ENCODE data around the gene NEAT1.

The NEAT1 gene

DNA sequence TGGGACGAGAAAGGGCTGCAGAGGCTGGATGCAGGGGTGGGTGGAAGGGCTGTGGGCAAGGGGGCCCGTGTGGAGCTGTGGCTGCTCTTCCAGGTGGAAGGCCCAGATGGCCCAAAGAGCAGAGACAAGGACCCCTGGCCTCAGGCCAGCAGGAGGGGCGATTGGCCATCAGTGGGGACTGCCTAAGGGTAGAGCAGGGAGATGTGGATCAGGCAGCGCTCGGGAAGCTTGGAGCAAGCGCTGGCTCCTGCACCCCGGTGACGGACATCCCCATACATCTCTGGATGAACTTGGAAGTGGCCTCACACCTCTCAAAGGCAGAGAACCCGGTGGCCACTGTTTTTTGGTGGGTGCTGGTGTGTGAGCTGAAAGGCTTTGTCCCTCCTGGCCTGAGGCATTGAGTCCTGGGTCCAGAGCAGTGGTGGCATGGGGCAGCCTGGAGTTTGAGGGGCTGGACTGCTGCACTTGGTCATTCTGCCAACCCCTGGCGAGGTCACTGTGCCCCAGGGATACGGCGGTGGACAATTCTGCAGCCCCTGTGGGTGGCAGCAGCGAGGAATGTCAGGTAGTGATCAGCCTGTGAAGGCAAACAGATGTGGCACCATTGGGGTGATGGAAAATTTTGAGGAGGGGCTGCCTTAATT lies 30.3 kb upstream of the NEAT1 start:
- Histone ChIP-seq H3K36me3 (ENCODE audit: insufficient read depth) (no peaks in the 10 kb centered on the region), H3K4me1 (ENCODE audit: low read depth, poor library complexity, severe bottlenecking) (peaks cover 43% of the 10 kb centered on the region), H4K20me1 (ENCODE audit: insufficient read depth) (no peaks in the 10 kb centered on the region), H3K4me3 (IDR thresholded peaks at IDR 0.05; ENCODE audit: insufficient read depth, low read depth, low read length) (no peak overlapping the region), H3K79me2 (ENCODE audit: insufficient read depth, low read depth) (peaks cover 47% of the 10 kb centered on the region), H3K27me3 (ENCODE audit: insufficient read depth, low read depth) (no peaks in the 10 kb centered on the region), H3K4me2 (no peak overlapping the region), H2AFZ (ENCODE audit: low read depth) (no peak overlapping the region), H3K9ac (no peak overlapping the region), H3K27ac (no peak overlapping the region)
- TF ChIP-seq CTCF (conservative IDR thresholded peaks at IDR 0.05; ENCODE audit: low read depth, low read length) = no peak

DNA sequence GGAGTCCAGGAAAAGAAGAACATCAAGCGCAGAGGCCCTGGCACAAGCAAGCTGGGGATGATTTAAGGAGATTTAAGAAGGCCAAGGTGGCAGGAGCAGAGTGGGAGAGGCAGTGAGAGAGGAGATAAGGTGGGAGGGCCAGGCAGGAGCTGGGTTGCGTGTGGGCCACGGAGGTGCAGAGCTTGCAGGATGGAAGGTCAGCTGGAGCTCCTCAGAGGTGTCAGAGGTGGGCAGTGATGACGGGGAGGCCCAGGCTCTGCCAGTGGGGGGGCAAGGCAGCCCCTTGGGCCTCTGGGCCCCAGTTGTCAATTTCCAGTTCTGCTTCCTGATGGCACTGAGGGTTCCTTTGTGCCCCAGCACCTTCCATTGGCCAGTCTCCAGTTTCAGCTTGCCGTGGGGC lies 29.7 kb upstream of the NEAT1 start:
- Histone ChIP-seq H3K79me2 (ENCODE audit: insufficient read depth, low read depth) (peaks cover 42% of the 10 kb centered on the region), H3K36me3 (ENCODE audit: insufficient read depth) (no peaks in the 10 kb centered on the region), H2AFZ (ENCODE audit: low read depth) (no peak overlapping the region), H3K4me2 (no peak overlapping the region), H4K20me1 (ENCODE audit: insufficient read depth) (no peaks in the 10 kb centered on the region), H3K4me1 (ENCODE audit: low read depth, poor library complexity, severe bottlenecking) (peaks cover 37% of the 10 kb centered on the region), H3K9ac (no peak overlapping the region), H3K4me3 (IDR thresholded peaks at IDR 0.05; ENCODE audit: insufficient read depth, low read depth, low read length) (no peak overlapping the region), H3K27me3 (ENCODE audit: insufficient read depth, low read depth) (no peaks in the 10 kb centered on the region), H3K27ac (no peak overlapping the region)
- no peak for TF ChIP-seq CTCF (conservative IDR thresholded peaks at IDR 0.05; ENCODE audit: low read depth, low read length)

- no peaks in the 10 kb centered on the region for H3K27me3 ChIP-seq (ENCODE audit: insufficient read depth, low read depth)
- H3K9ac ChIP-seq = no peak overlapping the region
- H2AFZ ChIP-seq (ENCODE audit: low read depth) = no peak overlapping the region
- H3K4me2 ChIP-seq = no peak overlapping the region
- no peak overlapping the region for H3K4me3 ChIP-seq (IDR thresholded peaks at IDR 0.05; ENCODE audit: insufficient read depth, low read depth, low read length)
- no peaks in the 10 kb centered on the region for H3K36me3 ChIP-seq (ENCODE audit: insufficient read depth)
- H3K79me2 ChIP-seq (ENCODE audit: insufficient read depth, low read depth) = peaks cover 36% of the 10 kb centered on the region
- no peak for TF ChIP-seq CTCF (conservative IDR thresholded peaks at IDR 0.05; ENCODE audit: low read depth, low read length)
- H3K4me1 ChIP-seq (ENCODE audit: low read depth, poor library complexity, severe bottlenecking) = peaks cover 30% of the 10 kb centered on the region
- H3K27ac ChIP-seq = no peak overlapping the region
- H4K20me1 ChIP-seq (ENCODE audit: insufficient read depth) = no peaks in the 10 kb centered on the region
These were observed 29.0 kb upstream of the NEAT1 start for GRCh38 chr11:65393513-65394079.

GRCh38 chr11:65394125-65394536 lies 28.5 kb upstream of the NEAT1 start:
- Histone ChIP-seq H3K79me2 (ENCODE audit: insufficient read depth, low read depth) (peaks cover 32% of the 10 kb centered on the region), H3K9ac (no peak overlapping the region)
- no peak for TF ChIP-seq CTCF (conservative IDR thresholded peaks at IDR 0.05; ENCODE audit: low read depth, low read length)

More at GRCh38 chr11:65394125-65394536, 28.5 kb upstream of the NEAT1 start:
- no peak overlapping the region for H3K27ac ChIP-seq
- no peak overlapping the region for H2AFZ ChIP-seq (ENCODE audit: low read depth)
- peaks cover 25% of the 10 kb centered on the region for H3K4me1 ChIP-seq (ENCODE audit: low read depth, poor library complexity, severe bottlenecking)
- no peaks in the 10 kb centered on the region for H3K27me3 ChIP-seq (ENCODE audit: insufficient read depth, low read depth)
- H3K4me3 ChIP-seq (IDR thresholded peaks at IDR 0.05; ENCODE audit: insufficient read depth, low read depth, low read length) = no peak overlapping the region
- no peaks in the 10 kb centered on the region for H4K20me1 ChIP-seq (ENCODE audit: insufficient read depth)
- no peaks in the 10 kb centered on the region for H3K36me3 ChIP-seq (ENCODE audit: insufficient read depth)
- no peak overlapping the region for H3K4me2 ChIP-seq
